Measurements from ENCODE around the gene PSMD9.

- TF ChIP-seq CTCF (optimal IDR thresholded peaks at IDR 0.05 in 1 of 3, IDR thresholded peaks at IDR 0.05 in 1 of 3, conservative IDR thresholded peaks at IDR 0.05 in 1 of 3; ENCODE audit: extremely low read depth in 1 of 3, insufficient read depth in 2 of 3, low read length in 3 of 3), result no peak
- no peak for TF ChIP-seq EZH2 (IDR thresholded peaks at IDR 0.05; ENCODE audit: low read length)
Observed at GRCh38 chr12:121961195-121961879, 72.7 kb downstream of the PSMD9 start.
